Head of caudate nucleus (tissue), 42 donors: ENCODE measurements around the gene HBP1.

Experiments
- DNase-seq, 42 donors: peaks; one replicate each; pipeline versions ENCODE4 v3.0.0 to v3.0.0-alpha.2; 2020 to 2021; ENCODE audit warnings: mixed read lengths in 7 of 42
- intact Hi-C: fragments of 100-400 bp; cut with DNase I; formaldehyde crosslinking; loops from one replicate; pipeline ENCODE4 v1.15.0; 2022

Gene HBP1

DNA sequence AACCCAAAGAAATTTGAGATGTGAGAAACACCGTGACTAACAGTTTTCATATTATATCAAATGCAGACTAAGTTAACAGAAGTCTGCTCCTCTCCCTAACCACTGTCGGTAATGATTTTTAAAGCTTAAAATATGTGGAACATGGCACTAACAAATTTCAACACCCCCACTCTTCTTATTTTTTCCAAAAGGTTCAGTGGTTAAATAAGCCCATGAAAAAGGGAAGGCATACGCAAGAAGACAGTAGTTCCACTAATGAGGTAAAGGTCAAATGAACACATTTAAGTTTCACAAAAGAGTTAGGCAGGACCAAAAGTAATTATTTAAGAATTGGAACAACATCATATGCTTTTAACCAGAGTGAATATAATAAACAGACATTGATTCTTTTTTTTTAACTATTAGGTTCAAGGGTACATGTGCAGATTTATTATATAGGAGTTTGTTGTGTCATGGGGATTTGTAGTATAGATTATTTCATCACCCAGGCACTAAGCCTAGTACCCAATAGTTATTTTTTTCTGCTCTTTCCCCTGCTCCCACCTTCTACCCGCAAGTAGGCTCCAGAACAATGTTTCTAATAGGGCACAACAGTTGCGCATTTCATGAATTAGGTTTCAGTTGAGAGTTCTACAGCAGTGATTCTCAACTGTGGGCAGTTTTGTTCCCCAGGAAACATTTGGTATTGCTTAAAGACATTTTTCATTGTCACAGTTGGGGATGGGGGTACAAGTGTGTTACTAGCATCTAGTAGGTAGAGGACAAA is 79.9 kb downstream of the HBP1 start:
- DNase-seq = no peak
- intact Hi-C loops = no loop called here

DNA sequence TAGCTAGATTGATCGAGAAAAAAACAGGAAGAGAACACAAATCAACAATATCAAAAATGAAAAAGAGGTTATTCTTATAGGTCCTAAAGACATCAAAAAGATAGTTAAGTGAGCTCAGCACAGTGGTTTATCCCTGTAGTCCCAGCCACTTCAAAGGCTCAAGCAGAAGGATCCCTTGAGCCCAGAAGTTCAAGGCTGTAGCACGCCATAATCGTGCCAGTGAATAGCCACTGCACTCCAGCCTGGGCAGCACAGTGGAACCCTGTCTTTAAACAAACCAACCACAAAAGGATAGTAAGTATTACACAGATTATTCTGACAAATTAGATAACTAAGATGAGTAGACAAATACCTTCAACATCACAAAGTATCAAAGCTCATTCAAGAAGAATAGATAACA is 83.2 kb downstream of the HBP1 start:
- intact Hi-C loops = no loop called here

More for the DNA sequence above, 83.2 kb downstream of the HBP1 start:
- no peak for DNase-seq
